ENCODE results near the gene LDHA. TPM values are rescaled to one million over a fixed set of nuclear protein-coding genes. Genes with fewer than 3 reads are reported as not detected.
A peak's percentile ranks its signal among the peaks of the same experiment; 100 is the strongest.

Gene LDHA
- total and polyA plus RNA-seq, 2 of the 13 experiments (the other 11 are each of a cell fraction or from before 2014, with no cell fraction given): 805 to 1,547 TPM

DNA sequence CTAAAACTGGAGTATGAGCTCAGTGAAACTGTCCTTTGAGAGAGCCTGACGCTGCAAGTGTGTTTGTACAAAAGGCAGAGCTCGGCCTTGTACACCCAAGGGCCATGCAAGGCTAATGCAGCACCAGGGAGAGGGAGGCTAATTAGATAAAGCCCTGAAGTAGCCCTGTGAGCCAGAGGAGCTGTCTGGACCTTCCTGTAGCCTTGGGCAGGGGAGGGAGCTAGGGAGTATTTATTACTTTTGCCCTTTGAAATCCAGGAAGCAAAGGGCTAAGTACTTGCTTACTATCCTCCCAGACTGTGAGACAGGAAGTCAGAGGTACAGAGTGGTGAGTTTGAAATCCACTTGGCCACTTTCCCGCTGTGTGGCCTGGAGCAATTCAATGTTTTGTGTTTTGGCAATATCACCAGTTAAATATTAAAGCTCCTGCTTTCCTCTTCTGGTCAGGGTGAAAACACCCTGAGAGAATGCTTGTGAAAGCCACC lies 10.2 kb upstream of the LDHA start (continued):
- TF ChIP-seq, protein P1, sequence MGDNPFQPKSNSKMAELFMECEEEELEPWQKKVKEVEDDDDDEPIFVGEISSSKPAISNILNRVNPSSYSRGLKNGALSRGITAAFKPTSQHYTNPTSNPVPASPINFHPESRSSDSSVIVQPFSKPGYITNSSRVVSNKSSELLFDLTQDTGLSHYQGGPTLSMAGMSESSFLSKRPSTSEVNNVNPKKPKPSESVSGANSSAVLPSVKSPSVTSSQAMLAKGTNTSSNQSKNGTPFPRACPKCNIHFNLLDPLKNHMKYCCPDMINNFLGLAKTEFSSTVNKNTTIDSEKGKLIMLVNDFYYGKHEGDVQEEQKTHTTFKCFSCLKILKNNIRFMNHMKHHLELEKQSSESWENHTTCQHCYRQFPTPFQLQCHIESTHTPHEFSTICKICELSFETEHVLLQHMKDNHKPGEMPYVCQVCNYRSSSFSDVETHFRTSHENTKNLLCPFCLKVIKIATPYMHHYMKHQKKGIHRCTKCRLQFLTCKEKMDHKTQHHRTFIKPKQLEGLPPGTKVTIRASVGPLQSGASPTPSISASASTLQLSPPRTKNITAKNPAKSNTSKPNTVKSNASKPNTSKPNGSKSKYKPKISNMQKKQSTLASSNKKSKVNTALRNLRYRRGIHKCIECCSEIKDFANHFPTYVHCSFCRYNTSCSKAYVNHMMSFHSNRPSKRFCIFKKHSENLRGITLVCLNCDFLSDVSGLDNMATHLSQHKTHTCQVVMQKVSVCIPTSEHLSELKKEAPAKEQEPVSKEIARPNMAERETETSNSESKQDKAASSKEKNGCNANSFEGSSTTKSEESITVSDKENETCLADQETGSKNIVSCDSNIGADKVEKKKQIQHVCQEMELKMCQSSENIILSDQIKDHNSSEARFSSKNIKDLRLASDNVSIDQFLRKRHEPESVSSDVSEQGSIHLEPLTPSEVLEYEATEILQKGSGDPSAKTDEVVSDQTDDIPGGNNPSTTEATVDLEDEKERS (CRISPR knock-in tag; IDR thresholded peaks at IDR 0.05): no peak
- TF ChIP-seq ARNT (IDR thresholded peaks at IDR 0.05) (no peak), SRY (CRISPR knock-in tag; IDR thresholded peaks at IDR 0.05) (no peak), TBX2 (CRISPR knock-in tag; IDR thresholded peaks at IDR 0.05; ENCODE audit: borderline replicate concordance) (no peak; the same call in 1 of the 2 replicates), ZNF816 (CRISPR knock-in tag; IDR thresholded peaks at IDR 0.05; ENCODE audit: borderline replicate concordance) (no peak), ASH2L (IDR thresholded peaks at IDR 0.05; ENCODE audit: insufficient read length, low read depth, low read length) (peak; percentile 57), SATB2 (CRISPR knock-in tag; IDR thresholded peaks at IDR 0.05) (no peak)
- TF ChIP-seq, protein P2, sequence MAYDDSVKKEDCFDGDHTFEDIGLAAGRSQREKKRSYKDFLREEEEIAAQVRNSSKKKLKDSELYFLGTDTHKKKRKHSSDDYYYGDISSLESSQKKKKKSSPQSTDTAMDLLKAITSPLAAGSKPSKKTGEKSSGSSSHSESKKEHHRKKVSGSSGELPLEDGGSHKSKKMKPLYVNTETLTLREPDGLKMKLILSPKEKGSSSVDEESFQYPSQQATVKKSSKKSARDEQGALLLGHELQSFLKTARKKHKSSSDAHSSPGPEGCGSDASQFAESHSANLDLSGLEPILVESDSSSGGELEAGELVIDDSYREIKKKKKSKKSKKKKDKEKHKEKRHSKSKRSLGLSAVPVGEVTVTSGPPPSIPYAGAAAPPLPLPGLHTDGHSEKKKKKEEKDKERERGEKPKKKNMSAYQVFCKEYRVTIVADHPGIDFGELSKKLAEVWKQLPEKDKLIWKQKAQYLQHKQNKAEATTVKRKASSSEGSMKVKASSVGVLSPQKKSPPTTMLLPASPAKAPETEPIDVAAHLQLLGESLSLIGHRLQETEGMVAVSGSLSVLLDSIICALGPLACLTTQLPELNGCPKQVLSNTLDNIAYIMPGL (CRISPR knock-in tag; IDR thresholded peaks at IDR 0.05; ENCODE audit: borderline replicate concordance in 1 of 2, low read depth in 1 of 2): peak; percentile 37 to 53; a peak in 1 of 4 replicates
- TF ChIP-seq, protein P3, sequence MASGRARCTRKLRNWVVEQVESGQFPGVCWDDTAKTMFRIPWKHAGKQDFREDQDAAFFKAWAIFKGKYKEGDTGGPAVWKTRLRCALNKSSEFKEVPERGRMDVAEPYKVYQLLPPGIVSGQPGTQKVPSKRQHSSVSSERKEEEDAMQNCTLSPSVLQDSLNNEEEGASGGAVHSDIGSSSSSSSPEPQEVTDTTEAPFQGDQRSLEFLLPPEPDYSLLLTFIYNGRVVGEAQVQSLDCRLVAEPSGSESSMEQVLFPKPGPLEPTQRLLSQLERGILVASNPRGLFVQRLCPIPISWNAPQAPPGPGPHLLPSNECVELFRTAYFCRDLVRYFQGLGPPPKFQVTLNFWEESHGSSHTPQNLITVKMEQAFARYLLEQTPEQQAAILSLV (CRISPR knock-in tag; IDR thresholded peaks at IDR 0.05; ENCODE audit: borderline replicate concordance): peak; percentile 32; the same call in 1 of the 2 replicates
- TF ChIP-seq, protein P4, sequence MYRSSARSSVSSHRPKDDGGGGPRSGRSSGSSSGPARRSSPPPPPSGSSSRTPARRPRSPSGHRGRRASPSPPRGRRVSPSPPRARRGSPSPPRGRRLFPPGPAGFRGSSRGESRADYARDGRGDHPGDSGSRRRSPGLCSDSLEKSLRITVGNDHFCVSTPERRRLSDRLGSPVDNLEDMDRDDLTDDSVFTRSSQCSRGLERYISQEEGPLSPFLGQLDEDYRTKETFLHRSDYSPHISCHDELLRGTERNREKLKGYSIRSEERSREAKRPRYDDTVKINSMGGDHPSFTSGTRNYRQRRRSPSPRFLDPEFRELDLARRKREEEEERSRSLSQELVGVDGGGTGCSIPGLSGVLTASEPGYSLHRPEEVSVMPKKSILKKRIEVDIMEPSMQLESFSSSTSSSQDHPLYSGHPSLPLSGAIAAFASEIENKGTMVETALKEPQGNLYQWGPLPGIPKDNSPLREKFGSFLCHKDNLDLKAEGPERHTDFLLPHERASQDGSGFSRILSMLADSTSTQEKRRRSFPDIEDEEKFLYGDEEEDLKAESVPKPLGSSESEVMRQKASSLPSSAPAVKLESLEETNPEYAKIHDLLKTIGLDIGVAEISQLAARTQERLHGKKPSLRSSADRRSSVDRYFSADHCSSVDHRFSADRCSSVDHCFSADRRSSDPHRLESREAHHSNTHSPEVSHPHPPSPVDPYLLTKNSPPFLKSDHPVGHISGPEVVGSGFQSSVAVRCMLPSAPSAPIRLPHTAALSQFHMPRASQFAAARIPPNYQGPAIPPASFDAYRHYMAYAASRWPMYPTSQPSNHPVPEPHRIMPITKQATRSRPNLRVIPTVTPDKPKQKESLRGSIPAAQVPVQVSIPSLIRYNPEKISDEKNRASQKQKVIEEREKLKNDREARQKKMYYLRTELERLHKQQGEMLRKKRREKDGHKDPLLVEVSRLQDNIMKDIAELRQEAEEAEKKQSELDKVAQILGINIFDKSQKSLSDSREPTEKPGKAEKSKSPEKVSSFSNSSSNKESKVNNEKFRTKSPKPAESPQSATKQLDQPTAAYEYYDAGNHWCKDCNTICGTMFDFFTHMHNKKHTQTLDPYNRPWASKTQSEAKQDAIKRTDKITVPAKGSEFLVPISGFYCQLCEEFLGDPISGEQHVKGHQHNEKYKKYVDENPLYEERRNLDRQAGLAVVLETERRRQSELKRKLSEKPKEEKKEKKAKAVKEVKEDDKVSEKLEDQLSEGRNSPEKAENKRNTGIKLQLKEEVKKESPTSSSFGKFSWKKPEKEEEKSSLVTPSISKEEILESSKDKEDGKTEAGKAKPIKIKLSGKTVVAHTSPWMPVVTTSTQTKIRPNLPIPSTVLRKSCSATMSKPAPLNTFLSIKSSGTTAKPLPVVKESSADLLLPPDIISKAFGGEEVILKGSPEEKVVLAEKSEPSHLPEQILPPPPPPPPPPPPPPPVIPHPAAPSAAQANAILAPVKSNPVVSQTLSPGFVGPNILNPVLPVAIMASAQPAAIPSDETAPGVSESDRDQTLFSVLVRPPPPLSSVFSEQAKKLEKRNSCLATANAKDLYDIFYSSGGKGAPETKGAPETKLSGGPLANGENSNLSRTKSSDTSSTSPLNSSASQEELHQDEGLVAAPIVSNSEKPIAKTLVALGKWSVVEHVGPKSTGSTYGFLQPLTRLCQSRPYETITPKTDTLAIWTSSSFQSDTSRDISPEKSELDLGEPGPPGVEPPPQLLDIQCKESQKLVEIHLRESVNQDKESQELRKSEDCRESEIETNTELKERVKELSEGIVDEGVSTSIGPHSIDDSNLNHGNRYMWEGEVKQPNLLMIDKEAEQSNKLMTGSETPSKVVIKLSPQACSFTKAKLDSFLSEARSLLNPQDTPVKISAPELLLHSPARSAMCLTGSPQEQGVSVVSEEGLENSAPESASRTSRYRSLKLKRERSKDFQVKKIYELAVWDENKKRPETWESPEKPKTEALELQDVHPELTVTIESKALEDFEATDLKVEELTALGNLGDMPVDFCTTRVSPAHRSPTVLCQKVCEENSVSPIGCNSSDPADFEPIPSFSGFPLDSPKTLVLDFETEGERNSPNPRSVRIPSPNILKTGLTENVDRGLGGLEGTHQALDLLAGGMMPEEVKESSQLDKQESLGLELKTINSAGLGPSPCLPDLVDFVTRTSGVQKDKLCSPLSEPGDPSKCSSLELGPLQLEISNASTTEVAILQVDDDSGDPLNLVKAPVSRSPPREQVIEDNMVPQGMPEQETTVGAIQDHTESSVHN (CRISPR knock-in tag; IDR thresholded peaks at IDR 0.05): no peak
- TF ChIP-seq, protein P5, sequence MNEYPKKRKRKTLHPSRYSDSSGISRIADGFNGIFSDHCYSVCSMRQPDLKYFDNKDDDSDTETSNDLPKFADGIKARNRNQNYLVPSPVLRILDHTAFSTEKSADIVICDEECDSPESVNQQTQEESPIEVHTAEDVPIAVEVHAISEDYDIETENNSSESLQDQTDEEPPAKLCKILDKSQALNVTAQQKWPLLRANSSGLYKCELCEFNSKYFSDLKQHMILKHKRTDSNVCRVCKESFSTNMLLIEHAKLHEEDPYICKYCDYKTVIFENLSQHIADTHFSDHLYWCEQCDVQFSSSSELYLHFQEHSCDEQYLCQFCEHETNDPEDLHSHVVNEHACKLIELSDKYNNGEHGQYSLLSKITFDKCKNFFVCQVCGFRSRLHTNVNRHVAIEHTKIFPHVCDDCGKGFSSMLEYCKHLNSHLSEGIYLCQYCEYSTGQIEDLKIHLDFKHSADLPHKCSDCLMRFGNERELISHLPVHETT (CRISPR knock-in tag; conservative IDR thresholded peaks at IDR 0.05): no peak
- TF ChIP-seq, protein P6, sequence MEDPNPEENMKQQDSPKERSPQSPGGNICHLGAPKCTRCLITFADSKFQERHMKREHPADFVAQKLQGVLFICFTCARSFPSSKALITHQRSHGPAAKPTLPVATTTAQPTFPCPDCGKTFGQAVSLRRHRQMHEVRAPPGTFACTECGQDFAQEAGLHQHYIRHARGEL (CRISPR knock-in tag; IDR thresholded peaks at IDR 0.05): no peak
